Measurements from ENCODE around the gene AMHR2.

Gene AMHR2

DNA sequence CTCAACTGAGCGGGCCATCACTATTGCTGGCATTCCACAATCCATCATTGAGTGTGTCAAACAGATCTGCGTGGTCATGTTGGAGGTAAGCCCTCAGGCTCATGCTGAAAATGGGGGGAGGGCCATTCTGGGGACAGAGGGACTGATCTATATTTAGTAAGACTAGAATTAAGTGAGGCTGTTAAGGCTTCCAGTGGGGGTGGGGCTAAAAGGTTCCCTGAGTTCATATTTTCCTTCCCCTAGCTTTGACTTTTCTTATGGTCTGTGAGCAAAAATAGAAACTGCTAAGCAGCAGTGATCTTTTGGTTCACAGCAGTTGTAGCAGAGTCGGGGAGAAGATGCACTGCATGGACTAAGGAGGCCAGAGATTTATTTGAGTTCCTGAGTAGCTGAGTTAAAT, 37.4 kb downstream of the AMHR2 start:
- DNase-seq (ENCODE audit: low read depth): no peak
- TF ChIP-seq, protein P1, sequence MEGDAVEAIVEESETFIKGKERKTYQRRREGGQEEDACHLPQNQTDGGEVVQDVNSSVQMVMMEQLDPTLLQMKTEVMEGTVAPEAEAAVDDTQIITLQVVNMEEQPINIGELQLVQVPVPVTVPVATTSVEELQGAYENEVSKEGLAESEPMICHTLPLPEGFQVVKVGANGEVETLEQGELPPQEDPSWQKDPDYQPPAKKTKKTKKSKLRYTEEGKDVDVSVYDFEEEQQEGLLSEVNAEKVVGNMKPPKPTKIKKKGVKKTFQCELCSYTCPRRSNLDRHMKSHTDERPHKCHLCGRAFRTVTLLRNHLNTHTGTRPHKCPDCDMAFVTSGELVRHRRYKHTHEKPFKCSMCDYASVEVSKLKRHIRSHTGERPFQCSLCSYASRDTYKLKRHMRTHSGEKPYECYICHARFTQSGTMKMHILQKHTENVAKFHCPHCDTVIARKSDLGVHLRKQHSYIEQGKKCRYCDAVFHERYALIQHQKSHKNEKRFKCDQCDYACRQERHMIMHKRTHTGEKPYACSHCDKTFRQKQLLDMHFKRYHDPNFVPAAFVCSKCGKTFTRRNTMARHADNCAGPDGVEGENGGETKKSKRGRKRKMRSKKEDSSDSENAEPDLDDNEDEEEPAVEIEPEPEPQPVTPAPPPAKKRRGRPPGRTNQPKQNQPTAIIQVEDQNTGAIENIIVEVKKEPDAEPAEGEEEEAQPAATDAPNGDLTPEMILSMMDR (conservative IDR thresholded peaks at IDR 0.05; ENCODE audit: low read depth, low read length): no peak
- H3K4me3 ChIP-seq (ENCODE audit: low read length): no peak overlapping the region

DNA sequence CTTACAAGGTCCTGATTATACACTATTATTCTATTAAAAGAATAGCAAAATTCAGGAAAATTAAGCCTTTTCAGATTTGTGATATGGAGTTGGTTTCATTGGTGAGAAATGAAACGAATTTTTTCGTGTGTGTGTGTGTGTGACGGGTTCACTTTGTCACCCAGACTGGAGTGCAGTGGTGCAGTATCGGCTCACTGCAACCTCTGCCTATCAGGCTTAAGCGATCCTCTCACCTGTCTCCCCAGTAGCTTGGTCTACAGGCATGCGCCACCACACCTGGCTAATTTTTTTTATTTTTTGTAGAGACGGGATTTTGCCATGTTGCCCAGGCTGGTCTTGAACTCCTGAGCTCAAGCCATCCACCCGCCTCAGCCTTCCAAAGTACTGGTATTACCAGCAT, 37.9 kb downstream of the AMHR2 start:
- no peak for DNase-seq (ENCODE audit: low read depth)
- H3K4me3 ChIP-seq (ENCODE audit: low read length): no peak overlapping the region
- TF ChIP-seq, protein P1 (conservative IDR thresholded peaks at IDR 0.05; ENCODE audit: low read depth, low read length): no peak

DNA sequence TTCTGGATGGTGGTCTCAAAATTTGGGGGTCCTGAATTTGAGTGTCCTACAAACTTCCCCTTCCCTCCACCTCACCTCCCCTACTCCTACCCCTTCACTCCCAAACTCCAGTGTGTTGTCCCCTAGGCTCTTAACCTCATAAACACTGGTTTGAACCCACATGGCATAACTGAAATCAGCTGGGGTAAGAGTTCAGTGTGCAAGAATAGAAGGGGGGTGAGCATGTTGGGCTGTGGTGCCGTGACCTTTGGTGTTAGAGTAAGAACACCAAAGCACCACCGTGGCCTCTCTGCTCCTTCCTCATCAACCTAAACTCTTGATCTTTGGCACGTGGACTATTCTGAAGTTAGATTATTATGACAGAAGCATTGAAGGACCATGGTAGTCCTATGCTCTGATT, 39.3 kb downstream of the AMHR2 start:
- TF ChIP-seq, protein P1 (conservative IDR thresholded peaks at IDR 0.05; ENCODE audit: low read depth, low read length): no peak
- no peak for DNase-seq (ENCODE audit: low read depth)

DNA sequence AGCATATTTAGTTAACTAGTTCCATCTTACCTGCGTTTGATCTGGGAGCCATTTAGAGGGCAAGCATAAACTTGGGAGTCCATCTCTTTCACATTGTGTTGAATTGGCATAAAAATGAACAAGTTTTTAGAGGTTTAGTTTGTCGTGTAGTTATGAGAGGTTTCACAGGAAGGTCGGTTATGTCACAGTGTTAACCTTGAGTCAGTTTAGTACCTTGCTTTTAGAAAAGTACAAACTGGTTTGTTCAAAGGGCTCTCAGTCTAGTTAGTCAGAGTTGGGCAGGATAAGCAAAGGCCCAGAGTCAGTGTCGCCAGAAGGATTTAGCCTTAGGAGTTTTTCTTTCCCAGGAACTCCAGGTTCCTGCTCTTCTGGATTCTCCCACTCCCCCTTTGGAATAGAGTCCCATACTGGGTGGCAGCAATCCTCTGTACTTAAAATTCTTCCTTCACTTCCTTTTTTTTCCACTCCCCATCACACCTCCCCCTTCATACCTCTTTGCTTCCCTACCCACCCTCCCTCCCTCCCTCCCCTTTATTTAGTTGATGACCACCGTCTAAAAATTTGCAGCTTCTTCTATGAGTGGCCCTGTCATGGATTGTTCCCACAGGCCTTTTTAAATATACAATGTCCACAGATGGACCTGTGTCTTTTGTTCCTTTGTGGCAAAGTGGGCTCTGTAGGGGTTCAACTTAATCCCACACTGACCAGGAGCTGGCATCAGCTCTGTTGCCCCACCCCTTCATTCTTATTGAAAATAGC, 40.3 kb downstream of the AMHR2 start:
- H3K4me3 ChIP-seq (ENCODE audit: low read length): no peak overlapping the region
- TF ChIP-seq, protein P1 (conservative IDR thresholded peaks at IDR 0.05; ENCODE audit: low read depth, low read length): no peak
- no peak for DNase-seq (ENCODE audit: low read depth)

More for the DNA sequence above, 39.3 kb downstream of the AMHR2 start:
- no peak overlapping the region for H3K4me3 ChIP-seq (ENCODE audit: low read length)

DNA sequence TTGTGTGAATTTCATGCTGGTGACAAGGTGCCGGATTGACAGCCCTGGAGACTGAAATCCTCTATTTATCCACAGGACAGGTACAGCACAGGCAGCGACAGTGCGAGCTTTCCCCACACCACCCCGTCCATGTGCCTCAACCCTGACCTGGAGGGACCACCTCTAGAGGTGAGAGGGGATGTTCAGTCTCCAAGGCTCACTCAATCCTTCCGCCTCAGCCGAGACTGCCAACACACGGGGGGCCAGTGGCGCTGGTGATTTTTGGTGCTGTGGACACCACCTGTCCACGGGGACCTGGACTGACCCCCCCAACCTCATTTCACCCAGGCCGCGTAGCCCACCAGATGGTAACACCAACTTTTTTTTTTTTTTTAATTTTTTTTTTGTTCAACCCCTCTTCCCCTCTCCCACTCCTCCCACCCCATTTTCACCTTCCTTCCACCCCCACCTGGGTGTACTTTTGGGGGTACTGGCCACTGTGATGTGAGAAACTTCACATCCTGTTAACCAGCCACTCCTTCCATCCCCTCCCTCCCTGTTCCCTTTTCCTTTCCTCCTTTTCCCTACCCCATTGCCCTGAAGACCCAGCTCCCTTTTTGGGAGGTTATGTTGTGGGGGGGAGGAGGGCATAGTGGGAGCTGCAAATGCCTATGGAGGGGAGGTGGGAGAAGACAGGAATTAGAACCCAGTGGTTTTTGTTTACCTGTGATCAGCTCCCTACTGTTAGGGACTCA, 41.2 kb downstream of the AMHR2 start:
- TF ChIP-seq, protein P1 (conservative IDR thresholded peaks at IDR 0.05; ENCODE audit: low read depth, low read length): no peak
- DNase-seq (ENCODE audit: low read depth): no peak
- H3K4me3 ChIP-seq (ENCODE audit: low read length): no peak overlapping the region

DNA sequence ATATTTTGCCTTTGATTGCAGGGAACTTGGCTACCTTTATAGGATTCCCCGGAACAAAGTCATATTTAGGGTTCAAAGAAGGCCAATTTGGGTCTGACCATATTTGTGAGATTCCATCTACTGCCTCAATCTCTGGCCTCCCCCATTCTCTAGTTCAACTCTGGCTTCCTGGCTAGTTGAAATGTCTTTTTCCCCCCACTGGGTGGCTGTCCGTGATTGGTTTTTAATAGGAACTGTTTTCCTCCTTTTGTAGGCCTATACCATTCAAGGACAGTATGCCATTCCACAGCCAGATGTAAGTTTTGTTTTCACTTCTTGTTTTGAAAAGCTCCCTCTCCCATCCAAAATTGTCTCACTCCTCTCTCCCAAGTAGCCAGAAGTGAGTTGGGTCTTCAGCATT, 42.0 kb downstream of the AMHR2 start:
- TF ChIP-seq, protein P1 (conservative IDR thresholded peaks at IDR 0.05; ENCODE audit: low read depth, low read length): no peak
- no peak overlapping the region for H3K4me3 ChIP-seq (ENCODE audit: low read length)
- DNase-seq (ENCODE audit: low read depth): no peak

DNA sequence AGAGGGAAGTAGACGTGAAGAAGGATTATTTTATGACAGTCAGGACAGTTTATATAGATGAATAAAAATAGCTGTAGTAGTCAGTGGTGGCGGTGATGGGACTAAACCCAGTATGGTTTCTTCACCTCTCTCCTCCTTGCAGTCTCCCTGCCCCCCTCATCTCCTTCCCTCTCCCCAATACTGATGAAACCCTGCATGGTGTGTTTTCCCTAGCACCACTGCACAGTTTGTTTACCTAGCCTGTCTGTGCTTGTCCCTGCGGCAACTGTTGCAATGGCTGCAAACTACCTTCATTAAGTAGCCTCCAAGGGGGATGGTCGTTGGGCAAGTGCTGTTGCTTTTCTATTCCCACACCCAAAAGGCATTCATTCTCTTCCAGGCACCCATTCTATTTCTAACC, 43.0 kb downstream of the AMHR2 start:
- H3K4me3 ChIP-seq (ENCODE audit: low read length): no peak overlapping the region
- TF ChIP-seq, protein P1 (conservative IDR thresholded peaks at IDR 0.05; ENCODE audit: low read depth, low read length): no peak
- DNase-seq (ENCODE audit: low read depth): no peak
